ENCODE results near the gene LMX1A. TPM values are rescaled to one million over a fixed set of nuclear protein-coding genes. Genes with fewer than 3 reads are reported as not detected.

LMX1A gene
- total and polyA plus RNA-seq, 2 experiments from 2014 or later, result not detected

DNA sequence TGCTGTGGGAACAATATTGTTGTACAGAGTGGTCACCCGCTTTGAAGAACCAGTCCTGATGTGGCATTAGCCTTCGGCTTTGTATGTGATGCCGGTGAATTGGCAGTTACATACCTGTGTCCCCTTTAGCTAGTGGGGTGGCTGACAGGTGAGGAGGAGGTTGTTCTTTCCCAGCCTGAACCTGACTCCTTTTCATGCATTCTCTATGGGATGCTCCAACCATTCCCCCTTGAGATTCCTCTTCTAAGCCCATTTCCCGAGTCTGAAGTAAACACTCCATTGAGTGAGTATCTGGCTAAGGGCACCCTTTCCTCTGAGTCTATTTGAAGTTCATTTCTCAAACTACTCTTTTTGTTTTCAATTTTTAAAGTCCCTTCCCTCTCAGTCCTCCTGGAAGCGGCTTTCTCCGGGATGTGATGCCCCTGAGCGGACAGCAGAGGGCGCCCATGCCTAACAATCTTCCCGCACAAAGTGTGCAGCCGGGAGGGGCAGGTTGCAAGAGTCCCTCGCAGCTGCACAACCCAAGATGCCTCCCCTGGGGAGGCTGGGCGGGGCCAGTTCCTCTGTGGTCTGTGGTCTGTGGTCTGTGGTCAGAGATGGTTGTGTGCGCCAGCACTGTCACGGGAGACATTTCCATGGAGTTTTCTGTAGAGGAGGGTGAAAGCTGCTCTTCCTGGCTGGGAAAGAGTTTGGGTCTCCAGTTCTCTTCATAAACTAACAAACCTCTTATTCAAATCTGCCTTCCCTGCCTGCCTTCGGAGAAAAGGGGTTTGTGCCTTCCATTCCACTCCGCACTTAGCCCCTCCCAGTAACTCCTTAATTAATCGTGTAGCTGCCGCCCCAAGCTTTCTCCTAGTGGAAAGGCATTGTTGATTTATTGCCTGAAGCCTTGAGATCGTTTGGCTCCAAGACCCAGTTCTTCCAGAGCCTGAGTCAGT is 36.4 kb upstream of the LMX1A start (continued):
- TF ChIP-seq, protein P1, sequence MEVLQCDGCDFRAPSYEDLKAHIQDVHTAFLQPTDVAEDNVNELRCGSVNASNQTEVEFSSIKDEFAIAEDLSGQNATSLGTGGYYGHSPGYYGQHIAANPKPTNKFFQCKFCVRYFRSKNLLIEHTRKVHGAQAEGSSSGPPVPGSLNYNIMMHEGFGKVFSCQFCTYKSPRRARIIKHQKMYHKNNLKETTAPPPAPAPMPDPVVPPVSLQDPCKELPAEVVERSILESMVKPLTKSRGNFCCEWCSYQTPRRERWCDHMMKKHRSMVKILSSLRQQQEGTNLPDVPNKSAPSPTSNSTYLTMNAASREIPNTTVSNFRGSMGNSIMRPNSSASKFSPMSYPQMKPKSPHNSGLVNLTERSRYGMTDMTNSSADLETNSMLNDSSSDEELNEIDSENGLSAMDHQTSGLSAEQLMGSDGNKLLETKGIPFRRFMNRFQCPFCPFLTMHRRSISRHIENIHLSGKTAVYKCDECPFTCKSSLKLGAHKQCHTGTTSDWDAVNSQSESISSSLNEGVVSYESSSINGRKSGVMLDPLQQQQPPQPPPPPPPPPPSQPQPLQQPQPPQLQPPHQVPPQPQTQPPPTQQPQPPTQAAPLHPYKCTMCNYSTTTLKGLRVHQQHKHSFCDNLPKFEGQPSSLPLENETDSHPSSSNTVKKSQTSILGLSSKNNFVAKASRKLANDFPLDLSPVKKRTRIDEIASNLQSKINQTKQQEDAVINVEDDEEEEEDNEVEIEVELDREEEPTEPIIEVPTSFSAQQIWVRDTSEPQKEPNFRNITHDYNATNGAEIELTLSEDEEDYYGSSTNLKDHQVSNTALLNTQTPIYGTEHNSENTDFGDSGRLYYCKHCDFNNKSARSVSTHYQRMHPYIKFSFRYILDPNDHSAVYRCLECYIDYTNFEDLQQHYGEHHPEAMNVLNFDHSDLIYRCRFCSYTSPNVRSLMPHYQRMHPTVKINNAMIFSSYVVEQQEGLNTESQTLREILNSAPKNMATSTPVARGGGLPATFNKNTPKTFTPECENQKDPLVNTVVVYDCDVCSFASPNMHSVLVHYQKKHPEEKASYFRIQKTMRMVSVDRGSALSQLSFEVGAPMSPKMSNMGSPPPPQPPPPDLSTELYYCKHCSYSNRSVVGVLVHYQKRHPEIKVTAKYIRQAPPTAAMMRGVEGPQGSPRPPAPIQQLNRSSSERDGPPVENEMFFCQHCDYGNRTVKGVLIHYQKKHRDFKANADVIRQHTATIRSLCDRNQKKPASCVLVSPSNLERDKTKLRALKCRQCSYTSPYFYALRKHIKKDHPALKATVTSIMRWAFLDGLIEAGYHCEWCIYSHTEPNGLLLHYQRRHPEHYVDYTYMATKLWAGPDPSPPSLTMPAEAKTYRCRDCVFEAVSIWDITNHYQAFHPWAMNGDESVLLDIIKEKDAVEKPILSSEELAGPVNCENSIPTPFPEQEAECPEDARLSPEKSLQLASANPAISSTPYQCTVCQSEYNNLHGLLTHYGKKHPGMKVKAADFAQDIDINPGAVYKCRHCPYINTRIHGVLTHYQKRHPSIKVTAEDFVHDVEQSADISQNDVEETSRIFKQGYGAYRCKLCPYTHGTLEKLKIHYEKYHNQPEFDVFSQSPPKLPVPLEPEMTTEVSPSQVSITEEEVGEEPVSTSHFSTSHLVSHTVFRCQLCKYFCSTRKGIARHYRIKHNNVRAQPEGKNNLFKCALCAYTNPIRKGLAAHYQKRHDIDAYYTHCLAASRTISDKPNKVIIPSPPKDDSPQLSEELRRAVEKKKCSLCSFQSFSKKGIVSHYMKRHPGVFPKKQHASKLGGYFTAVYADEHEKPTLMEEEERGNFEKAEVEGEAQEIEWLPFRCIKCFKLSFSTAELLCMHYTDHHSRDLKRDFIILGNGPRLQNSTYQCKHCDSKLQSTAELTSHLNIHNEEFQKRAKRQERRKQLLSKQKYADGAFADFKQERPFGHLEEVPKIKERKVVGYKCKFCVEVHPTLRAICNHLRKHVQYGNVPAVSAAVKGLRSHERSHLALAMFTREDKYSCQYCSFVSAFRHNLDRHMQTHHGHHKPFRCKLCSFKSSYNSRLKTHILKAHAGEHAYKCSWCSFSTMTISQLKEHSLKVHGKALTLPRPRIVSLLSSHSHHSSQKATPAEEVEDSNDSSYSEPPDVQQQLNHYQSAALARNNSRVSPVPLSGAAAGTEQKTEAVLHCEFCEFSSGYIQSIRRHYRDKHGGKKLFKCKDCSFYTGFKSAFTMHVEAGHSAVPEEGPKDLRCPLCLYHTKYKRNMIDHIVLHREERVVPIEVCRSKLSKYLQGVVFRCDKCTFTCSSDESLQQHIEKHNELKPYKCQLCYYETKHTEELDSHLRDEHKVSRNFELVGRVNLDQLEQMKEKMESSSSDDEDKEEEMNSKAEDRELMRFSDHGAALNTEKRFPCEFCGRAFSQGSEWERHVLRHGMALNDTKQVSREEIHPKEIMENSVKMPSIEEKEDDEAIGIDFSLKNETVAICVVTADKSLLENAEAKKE (CRISPR knock-in tag; IDR thresholded peaks at IDR 0.05), result no peak

GRCh38 chr1:165389609-165390008 is 33.1 kb upstream of the LMX1A start:
- no peak for DNase-seq (ENCODE audit: low spot score)
- H3K27me3 Mint-ChIP-seq (ENCODE audit: insufficient read depth, low read depth, poor library complexity), result peaks cover 3% of the 10 kb centered on the region
- no peaks in the 10 kb centered on the region for H3K36me3 Mint-ChIP-seq (ENCODE audit: low read depth)
- Histone ChIP-seq H3K4me2 (no peak overlapping the region), H3K27ac (ENCODE audit: low read depth) (no peak overlapping the region), H3K36me3 (ENCODE audit: insufficient read depth) (no peaks in the 10 kb centered on the region), H3K79me2 (replicated peaks; ENCODE audit: insufficient read depth) (no peaks in the 10 kb centered on the region), H3K27me3 (ENCODE audit: insufficient read depth) (no peaks in the 10 kb centered on the region), H3F3A (replicated peaks; ENCODE audit: low read depth) (no peaks in the 10 kb centered on the region), H3K4me1 (ENCODE audit: insufficient read depth) (0 out of 2 replicates have a peak, but pooled peaks cover 3% of the 10 kb centered on the region), H3K9me2 (ENCODE audit: insufficient read depth) (no peaks in the 10 kb centered on the region), H3K4me3 (no peak overlapping the region), H4K20me1 (replicated peaks; ENCODE audit: insufficient read depth) (no peaks in the 10 kb centered on the region), H2AFZ (no peak overlapping the region)
- H3K27ac Mint-ChIP-seq, result no peak overlapping the region
- ATAC-seq, result no peak
- H3K9me3 Mint-ChIP-seq, result no peaks in the 10 kb centered on the region
- H3K4me3 Mint-ChIP-seq, result no peak overlapping the region
- no peaks in the 10 kb centered on the region; the same call in 2 of the 3 replicates for H3K4me1 Mint-ChIP-seq
- TF ChIP-seq EZH2 (IDR thresholded peaks at IDR 0.05; ENCODE audit: low read depth, unreplicated experiment) (no peak), JUNB (IDR thresholded peaks at IDR 0.05; ENCODE audit: unreplicated experiment) (no peak), ZNF331 (CRISPR knock-in tag; IDR thresholded peaks at IDR 0.05; ENCODE audit: low read depth) (no peak)
- TF ChIP-seq, protein P1 (CRISPR knock-in tag; IDR thresholded peaks at IDR 0.05), result no peak
- TF ChIP-seq, protein P2, sequence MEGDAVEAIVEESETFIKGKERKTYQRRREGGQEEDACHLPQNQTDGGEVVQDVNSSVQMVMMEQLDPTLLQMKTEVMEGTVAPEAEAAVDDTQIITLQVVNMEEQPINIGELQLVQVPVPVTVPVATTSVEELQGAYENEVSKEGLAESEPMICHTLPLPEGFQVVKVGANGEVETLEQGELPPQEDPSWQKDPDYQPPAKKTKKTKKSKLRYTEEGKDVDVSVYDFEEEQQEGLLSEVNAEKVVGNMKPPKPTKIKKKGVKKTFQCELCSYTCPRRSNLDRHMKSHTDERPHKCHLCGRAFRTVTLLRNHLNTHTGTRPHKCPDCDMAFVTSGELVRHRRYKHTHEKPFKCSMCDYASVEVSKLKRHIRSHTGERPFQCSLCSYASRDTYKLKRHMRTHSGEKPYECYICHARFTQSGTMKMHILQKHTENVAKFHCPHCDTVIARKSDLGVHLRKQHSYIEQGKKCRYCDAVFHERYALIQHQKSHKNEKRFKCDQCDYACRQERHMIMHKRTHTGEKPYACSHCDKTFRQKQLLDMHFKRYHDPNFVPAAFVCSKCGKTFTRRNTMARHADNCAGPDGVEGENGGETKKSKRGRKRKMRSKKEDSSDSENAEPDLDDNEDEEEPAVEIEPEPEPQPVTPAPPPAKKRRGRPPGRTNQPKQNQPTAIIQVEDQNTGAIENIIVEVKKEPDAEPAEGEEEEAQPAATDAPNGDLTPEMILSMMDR (conservative IDR thresholded peaks at IDR 0.05; ENCODE audit: low read depth in 2 of 2), result no peak

All from GM23338 (cell line).